ENCODE results near the gene ZNF385C. TPM values are rescaled to one million over a fixed set of nuclear protein-coding genes. Genes with fewer than 3 reads are reported as not detected.

The ZNF385C gene
- total RNA-seq, 1 experiment from 2014 or later: 1.1 TPM

DNA sequence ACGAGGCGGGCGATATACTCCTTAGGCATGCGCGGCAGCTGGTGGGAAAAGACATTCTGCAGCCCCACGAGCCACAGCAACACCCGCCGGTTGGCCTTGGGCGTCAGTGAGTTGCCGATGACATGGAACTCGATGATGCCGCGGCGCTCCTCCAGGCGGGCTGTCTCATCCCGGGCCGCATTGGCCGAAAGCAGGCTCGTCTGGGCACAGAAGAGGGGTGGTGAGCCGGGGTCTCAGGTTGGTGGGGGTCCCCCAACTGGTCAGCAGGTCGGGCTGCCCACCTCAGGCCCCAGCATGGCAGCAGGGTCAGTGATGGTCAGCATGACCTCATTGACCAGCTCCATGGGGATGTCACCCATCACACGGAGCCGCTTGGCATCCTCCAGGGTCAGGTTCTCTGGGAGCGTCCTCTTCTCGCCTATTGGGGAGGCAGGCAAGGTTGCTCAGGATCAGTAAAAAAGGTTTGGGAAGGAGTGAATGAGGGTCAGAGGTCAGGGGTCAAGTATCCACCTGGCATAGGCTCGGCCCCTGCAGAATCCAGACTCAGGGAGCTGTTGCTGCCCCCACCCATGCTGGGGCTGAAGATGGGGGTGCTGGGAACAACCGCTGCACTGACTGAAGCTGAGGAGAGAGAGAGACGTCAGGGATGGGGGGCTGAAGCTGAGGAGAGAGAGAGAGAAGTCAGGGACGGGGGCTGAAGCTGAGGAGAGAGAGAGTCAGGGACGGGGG lies 19.3 kb upstream of the ZNF385C start:
- H2AFZ ChIP-seq (ENCODE audit: low read depth, low read length, poor library complexity, severe bottlenecking): no peak overlapping the region
- intact Hi-C loops (cut with micrococcal nuclease): loop anchor here (5.0 kb wide), 1 partner anchor 410 kb away; no protein-coding TSS in a partner anchor
- H3K4me2 ChIP-seq (ENCODE audit: low read length): no peak overlapping the region
- H3K9me2 ChIP-seq (ENCODE audit: insufficient read depth): no peaks in the 10 kb centered on the region
- ChIA-PET POLR2A (no interaction called here), RAD21 (ENCODE audit: low non-redundant PET in 1 of 2, low total read pairs in 2 of 2, uncharacterized antibody in 2 of 2, unreplicated experiment in 2 of 2) (no interaction called here), CTCF (interaction anchor here (1.1 to 1.3 kb wide), 2 partner anchors 10 to 100 kb away, joined by 3 read pairs; partner anchors contain the start of gene DNAJC7)
- BruUV-seq (replicated peaks): no TSS peak
- no peak overlapping the region for H3K4me3 ChIP-seq (replicated peaks in 1 of 2; ENCODE audit: low read depth in 1 of 2, low read length in 2 of 2)
- DNase-seq (ENCODE audit: low read depth, low spot score) (no peak), ATAC-seq (no peak)
- no peak overlapping the region for H3K9ac ChIP-seq (ENCODE audit: low read length)
- no peaks in the 10 kb centered on the region for H3K27me3 ChIP-seq (ENCODE audit: insufficient read depth, low read length)
- peaks cover 3 to 11% of the 10 kb centered on the region in 2 experiments for H3K36me3 ChIP-seq (ENCODE audit: control insufficient read depth in 1 of 2, insufficient read depth in 2 of 2, low read length in 2 of 2)
- no peak for TF ChIP-seq SRF (IDR thresholded peaks at IDR 0.05; ENCODE audit: low read depth)
- H3K9me3 ChIP-seq (ENCODE audit: control insufficient read depth in 1 of 2, insufficient read depth in 1 of 2, low read depth in 1 of 2, low read length in 2 of 2): no peaks in the 10 kb centered on the region
- H3K79me2 ChIP-seq (ENCODE audit: insufficient read depth, low read length): no peaks in the 10 kb centered on the region
- H4K20me1 ChIP-seq (ENCODE audit: insufficient read depth): no peaks in the 10 kb centered on the region
- H3K4me1 ChIP-seq (ENCODE audit: control insufficient read depth in 1 of 2, insufficient read depth in 2 of 2, low read length in 2 of 2): peaks cover 5 to 24% of the 10 kb centered on the region in 2 experiments; a peak in 3 of 4 replicates
- H3K27ac ChIP-seq (ENCODE audit: low read depth, low read length): no peak overlapping the region

DNA sequence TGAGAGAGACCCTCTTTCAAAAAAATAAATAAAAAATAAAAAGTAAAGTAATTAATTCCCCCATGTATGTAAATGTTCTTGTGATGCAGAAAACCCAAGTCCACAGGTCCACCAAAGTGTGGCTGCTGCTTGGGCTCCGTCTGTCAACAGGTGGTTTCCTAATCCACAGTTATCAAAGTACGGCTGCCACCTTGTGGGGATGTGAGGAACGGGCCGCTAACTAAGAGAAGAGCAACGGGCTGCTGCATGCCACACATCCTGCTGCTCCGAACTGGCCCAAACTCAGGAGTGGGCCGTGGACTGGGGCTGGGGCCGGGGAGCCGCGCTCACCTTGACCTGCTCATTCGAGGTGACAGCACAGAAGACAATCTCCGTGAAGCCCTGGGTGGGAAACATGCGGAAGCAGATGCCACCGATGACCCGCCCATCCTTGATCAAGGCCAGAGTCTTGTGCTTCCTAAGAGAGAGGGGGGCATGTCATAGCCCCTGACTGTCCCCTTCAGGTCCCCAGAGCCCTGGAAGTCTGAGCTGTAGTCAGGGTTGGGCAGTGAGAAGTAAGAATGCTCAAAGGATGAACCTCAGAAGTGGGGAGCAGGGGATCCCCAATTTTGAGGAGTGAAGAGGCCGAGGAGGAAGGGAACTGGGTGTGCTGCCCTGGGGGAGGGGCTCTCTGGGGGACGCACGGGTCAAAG lies 18.6 kb upstream of the ZNF385C start:
- intact Hi-C loops (cut with micrococcal nuclease): loop anchor here (1.0 to 5.0 kb wide), 3 partner anchors 92 to 410 kb away; no protein-coding TSS in a partner anchor
- Histone ChIP-seq H3K27ac (ENCODE audit: low read depth, low read length) (no peak overlapping the region), H4K20me1 (ENCODE audit: insufficient read depth) (no peaks in the 10 kb centered on the region), H3K9me2 (ENCODE audit: insufficient read depth) (no peaks in the 10 kb centered on the region), H3K4me2 (ENCODE audit: low read length) (no peak overlapping the region), H2AFZ (ENCODE audit: low read depth, low read length, poor library complexity, severe bottlenecking) (no peak overlapping the region), H3K4me1 (ENCODE audit: control insufficient read depth in 1 of 2, insufficient read depth in 2 of 2, low read length in 2 of 2) (peaks cover 5 to 24% of the 10 kb centered on the region in 2 experiments; a peak in 3 of 4 replicates), H3K9me3 (ENCODE audit: control insufficient read depth in 1 of 2, insufficient read depth in 1 of 2, low read depth in 1 of 2, low read length in 2 of 2) (no peaks in the 10 kb centered on the region), H3K36me3 (ENCODE audit: control insufficient read depth in 1 of 2, insufficient read depth in 2 of 2, low read length in 2 of 2) (peaks cover 3 to 11% of the 10 kb centered on the region in 2 experiments), H3K27me3 (ENCODE audit: insufficient read depth, low read length) (no peaks in the 10 kb centered on the region), H3K79me2 (ENCODE audit: insufficient read depth, low read length) (no peaks in the 10 kb centered on the region), H3K4me3 (replicated peaks in 1 of 2; ENCODE audit: low read depth in 1 of 2, low read length in 2 of 2) (no peak overlapping the region), H3K9ac (ENCODE audit: low read length) (no peak overlapping the region)
- BruUV-seq (replicated peaks): no TSS peak
- ATAC-seq: peak; percentile 43
- POLR2A ChIA-PET: no interaction called here
- DNase-seq (ENCODE audit: low read depth, low spot score): peak; percentile 44
- RAD21 ChIA-PET (ENCODE audit: low non-redundant PET in 1 of 2, low total read pairs in 2 of 2, uncharacterized antibody in 2 of 2, unreplicated experiment in 2 of 2): no interaction called here
- CTCF ChIA-PET: interaction anchor here (1.1 kb wide), 1 partner anchor 10 kb away, joined by 3 read pairs; no protein-coding TSS in a partner anchor
- TF ChIP-seq, protein P1, sequence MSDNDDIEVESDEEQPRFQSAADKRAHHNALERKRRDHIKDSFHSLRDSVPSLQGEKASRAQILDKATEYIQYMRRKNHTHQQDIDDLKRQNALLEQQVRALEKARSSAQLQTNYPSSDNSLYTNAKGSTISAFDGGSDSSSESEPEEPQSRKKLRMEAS (IDR thresholded peaks at IDR 0.05): no peak
- TF ChIP-seq YY1 (IDR thresholded peaks at IDR 0.05; ENCODE audit: extremely low read depth, insufficient replicate concordance, low read depth, low read length) (no peak), SIN3A (IDR thresholded peaks at IDR 0.05; ENCODE audit: low read depth) (no peak), FOSL1 (IDR thresholded peaks at IDR 0.05; ENCODE audit: low read depth) (no peak), ZNF274 (IDR thresholded peaks at IDR 0.05; ENCODE audit: low read depth, low read length) (no peak), POLR2AphosphoS5 (IDR thresholded peaks at IDR 0.05; ENCODE audit: low read depth, low read length) (no peak), EZH2 (IDR thresholded peaks at IDR 0.05) (no peak), EZH2phosphoT487 (IDR thresholded peaks at IDR 0.05; ENCODE audit: borderline replicate concordance) (no peak), RAD21 (IDR thresholded peaks at IDR 0.05; ENCODE audit: low read depth) (peak; percentile 84), SP1 (IDR thresholded peaks at IDR 0.05; ENCODE audit: low read depth) (no peak), ELF1 (IDR thresholded peaks at IDR 0.05; ENCODE audit: borderline replicate concordance, low read depth) (no peak), ZFX (IDR thresholded peaks at IDR 0.05) (no peak)
- TF ChIP-seq, protein P2, sequence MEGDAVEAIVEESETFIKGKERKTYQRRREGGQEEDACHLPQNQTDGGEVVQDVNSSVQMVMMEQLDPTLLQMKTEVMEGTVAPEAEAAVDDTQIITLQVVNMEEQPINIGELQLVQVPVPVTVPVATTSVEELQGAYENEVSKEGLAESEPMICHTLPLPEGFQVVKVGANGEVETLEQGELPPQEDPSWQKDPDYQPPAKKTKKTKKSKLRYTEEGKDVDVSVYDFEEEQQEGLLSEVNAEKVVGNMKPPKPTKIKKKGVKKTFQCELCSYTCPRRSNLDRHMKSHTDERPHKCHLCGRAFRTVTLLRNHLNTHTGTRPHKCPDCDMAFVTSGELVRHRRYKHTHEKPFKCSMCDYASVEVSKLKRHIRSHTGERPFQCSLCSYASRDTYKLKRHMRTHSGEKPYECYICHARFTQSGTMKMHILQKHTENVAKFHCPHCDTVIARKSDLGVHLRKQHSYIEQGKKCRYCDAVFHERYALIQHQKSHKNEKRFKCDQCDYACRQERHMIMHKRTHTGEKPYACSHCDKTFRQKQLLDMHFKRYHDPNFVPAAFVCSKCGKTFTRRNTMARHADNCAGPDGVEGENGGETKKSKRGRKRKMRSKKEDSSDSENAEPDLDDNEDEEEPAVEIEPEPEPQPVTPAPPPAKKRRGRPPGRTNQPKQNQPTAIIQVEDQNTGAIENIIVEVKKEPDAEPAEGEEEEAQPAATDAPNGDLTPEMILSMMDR (IDR thresholded peaks at IDR 0.05 in 2 of 3, conservative IDR thresholded peaks at IDR 0.05 in 1 of 3; ENCODE audit: borderline replicate concordance in 1 of 3, insufficient read depth in 1 of 3, low read depth in 2 of 3, low read length in 2 of 3): peak; percentile 74 to 81 (median 75)
- TF ChIP-seq, protein P3, sequence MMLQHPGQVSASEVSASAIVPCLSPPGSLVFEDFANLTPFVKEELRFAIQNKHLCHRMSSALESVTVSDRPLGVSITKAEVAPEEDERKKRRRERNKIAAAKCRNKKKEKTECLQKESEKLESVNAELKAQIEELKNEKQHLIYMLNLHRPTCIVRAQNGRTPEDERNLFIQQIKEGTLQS (IDR thresholded peaks at IDR 0.05): no peak
